Activated CD4-positive, CD25-positive, alpha-beta regulatory T cell treated with anti-CD3 and anti-CD28 coated beads, Interleukin-2, amount 50 U/mL, for 16 hours (primary cell): ENCODE results near the gene DRAM1.
A peak's percentile ranks its signal among the peaks of the same experiment; 100 is the strongest.
"Not testable (repeated sequence)": the region's sequence is repeated elsewhere in the genome, so short reads cannot be mapped to it uniquely, and the experiment has no call there.

Experiments used
- DNase-seq: peaks from one replicate; pipeline ENCODE4 v3.0.0-alpha.2; 2020; ENCODE audit warnings: low read depth, low spot score

Gene DRAM1

DNA sequence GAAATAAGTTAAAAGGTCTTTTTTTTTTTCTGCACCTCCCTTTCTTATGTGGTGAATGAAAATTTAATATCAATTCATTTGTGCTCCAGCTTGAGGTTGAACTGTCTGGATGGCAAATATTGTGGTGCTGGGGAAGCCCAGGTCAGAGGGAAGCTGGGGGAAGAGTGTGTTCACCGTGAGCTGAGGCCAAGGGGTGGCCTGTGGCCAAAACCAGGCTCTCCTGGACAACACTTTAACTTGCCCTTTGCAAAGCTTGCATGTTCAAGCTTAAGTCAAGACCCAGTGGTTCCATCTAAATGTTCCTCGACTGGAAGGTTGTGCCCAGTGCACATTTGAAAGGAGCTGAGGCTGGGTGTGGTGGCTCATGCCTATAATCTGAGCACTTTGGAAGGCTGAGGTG lies 28.8 kb downstream of the DRAM1 start:
- no peak for DNase-seq

GRCh38 chr12:101908395-101908794 lies 31.0 kb downstream of the DRAM1 start:
- no peak for DNase-seq

DNA sequence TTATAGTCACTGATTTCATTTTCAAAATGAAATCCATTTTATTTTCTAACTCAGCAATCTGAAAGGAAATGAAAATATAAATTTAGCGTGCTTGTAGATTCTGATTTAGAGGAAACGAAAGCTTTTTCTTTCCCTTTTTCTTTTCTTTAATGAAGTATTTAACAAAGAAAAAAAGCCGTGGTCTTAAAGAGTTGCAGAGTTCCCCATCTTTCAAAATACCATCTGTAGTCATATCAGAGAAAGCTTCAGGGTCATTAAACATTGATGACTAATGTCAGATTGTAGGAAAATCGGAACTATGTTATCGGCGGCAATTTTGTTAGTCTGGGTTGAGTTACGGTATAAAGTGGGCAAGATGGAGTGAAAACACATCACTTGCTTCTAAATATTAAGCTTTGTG lies 32.3 kb downstream of the DRAM1 start:
- DNase-seq: no peak

GRCh38 chr12:101915841-101916240 lies 38.5 kb downstream of the DRAM1 start:
- DNase-seq: no peak

- DNase-seq: not testable (repeated sequence)
Observed at GRCh38 chr12:101918805-101919204, 41.4 kb downstream of the DRAM1 start.

- no peak for DNase-seq
Observed at GRCh38 chr12:101919447-101919846, 42.1 kb downstream of the DRAM1 start.

DNA sequence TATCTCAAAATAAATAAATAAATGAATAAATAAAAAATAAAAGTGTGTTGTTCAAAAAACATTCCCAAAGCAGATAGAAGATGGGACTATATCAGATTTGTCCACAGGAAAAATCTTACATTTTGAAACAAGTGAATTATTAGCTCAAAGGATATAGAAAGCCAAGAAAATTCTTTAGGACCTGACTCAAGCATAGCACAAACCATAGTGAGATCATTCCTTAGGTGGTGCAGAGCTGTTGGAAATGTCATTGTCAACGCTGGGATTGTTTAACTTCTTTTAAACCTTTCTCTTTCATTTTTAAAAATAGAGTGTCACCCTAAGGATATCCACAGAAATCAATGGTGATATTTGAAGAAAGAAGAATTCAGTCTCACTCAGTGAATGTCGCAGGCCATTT lies 43.5 kb downstream of the DRAM1 start:
- DNase-seq: no peak

- no peak for DNase-seq
Observed at GRCh38 chr12:101923045-101923718, 45.8 kb downstream of the DRAM1 start.

GRCh38 chr12:101924618-101925017 lies 47.2 kb downstream of the DRAM1 start:
- no peak for DNase-seq

- no peak for DNase-seq
Observed at GRCh38 chr12:101925361-101925760, 48.0 kb downstream of the DRAM1 start.

GRCh38 chr12:101925935-101926334 lies 48.6 kb downstream of the DRAM1 start:
- no peak for DNase-seq

- DNase-seq: no peak
Observed at GRCh38 chr12:101927036-101927435, 49.7 kb downstream of the DRAM1 start.

GRCh38 chr12:101927999-101928398 lies 50.6 kb downstream of the DRAM1 start:
- no peak for DNase-seq

DNA sequence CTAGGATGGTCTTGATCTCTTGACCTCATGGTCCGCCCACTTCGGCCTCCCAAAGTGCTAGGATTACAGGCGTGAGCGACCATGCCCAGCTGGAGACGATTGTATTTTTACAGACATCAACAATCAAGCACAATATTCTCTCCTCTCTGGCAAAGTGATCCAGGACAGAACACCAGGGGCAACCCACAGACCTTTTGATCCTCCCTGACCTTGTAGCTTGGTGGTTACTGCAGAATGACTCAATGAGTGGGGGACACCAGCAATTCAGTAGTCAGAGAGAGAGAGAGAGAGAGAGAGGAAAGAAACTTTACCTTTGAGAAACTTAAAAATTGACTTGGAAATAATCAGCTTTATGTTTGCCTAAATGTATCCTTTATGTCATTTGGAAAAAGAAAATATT lies 51.2 kb downstream of the DRAM1 start:
- DNase-seq: no peak

- DNase-seq: no peak
Observed at GRCh38 chr12:101929365-101930041, 52.1 kb downstream of the DRAM1 start.

GRCh38 chr12:101931498-101932326 lies 54.3 kb downstream of the DRAM1 start:
- DNase-seq: no peak

DNA sequence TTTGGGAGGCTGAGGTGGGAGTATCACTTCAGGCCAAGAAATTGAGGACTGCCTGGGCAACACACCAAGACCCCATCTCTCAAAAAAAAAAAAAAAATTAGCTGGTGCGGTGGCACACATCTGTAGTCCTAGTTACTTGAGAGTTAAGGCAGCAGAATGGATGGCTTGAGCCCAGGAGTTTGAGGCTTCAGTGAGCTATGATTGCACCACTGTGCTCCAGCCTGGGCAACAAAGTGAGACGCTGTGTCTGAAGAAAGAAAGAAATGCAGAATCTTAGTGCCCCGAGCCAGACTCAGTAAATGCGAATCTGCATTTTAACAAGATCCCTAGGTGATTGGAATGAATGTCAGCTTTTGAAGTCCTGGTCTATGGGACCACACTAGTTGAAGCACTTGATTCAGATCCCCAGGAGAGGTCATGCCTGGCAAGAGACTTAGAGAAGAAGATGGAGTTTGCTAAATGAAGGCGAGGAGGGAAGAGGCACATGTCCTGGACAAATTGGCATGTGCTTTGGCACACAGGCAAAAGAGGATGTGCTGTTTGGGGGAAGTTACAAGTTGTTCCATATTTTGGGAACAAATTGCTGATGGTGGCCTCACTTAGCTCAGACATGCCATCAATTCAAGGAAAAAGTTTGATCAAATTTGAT lies 56.6 kb downstream of the DRAM1 start:
- no peak for DNase-seq

- DNase-seq: no peak
Observed at GRCh38 chr12:101935890-101936746, 58.7 kb downstream of the DRAM1 start.

- no peak for DNase-seq
Observed at GRCh38 chr12:101939306-101939705, 61.9 kb downstream of the DRAM1 start.

- DNase-seq: peak; percentile 20
Observed at GRCh38 chr12:101939856-101940265, 62.5 kb downstream of the DRAM1 start.

GRCh38 chr12:101940400-101940950 lies 63.1 kb downstream of the DRAM1 start:
- DNase-seq: no peak
